ENCODE measurements around the gene LRBA. TPM values are rescaled to one million over a fixed set of nuclear protein-coding genes. Genes with fewer than 3 reads are reported as not detected.
"Not testable (repeated sequence)": the region's sequence is repeated elsewhere in the genome, so short reads cannot be mapped to it uniquely, and the experiment has no call there.

Gene LRBA
- total RNA-seq, 1 donor from 2014 or later: 93.1 TPM

- DNase-seq (ENCODE audit: low spot score): no peak
These were observed 38.5 kb downstream of the LRBA start for GRCh38 chr4:150976478-150977118.

- no peak for DNase-seq (ENCODE audit: low spot score)
These were observed 40.3 kb downstream of the LRBA start for GRCh38 chr4:150974750-150975149.

GRCh38 chr4:150974252-150974640, 40.8 kb downstream of the LRBA start:
- DNase-seq (ENCODE audit: low spot score): no peak

- DNase-seq (ENCODE audit: low spot score): no peak
These were observed 41.3 kb downstream of the LRBA start for GRCh38 chr4:150973626-150974251.

- DNase-seq (ENCODE audit: low spot score): no peak
These were observed 42.5 kb downstream of the LRBA start for GRCh38 chr4:150972592-150972991.

- no peak for DNase-seq (ENCODE audit: low spot score)
These were observed 43.2 kb downstream of the LRBA start for GRCh38 chr4:150971901-150972300.

- DNase-seq (ENCODE audit: low spot score): no peak
These were observed 44.4 kb downstream of the LRBA start for GRCh38 chr4:150970685-150971151.

- no peak for DNase-seq (ENCODE audit: low spot score)
These were observed 50.3 kb downstream of the LRBA start for GRCh38 chr4:150964754-150965153.

GRCh38 chr4:150963602-150964345, 51.3 kb downstream of the LRBA start:
- DNase-seq (ENCODE audit: low spot score): not testable (repeated sequence)

- DNase-seq (ENCODE audit: low spot score): no peak
These were observed 52.8 kb downstream of the LRBA start for GRCh38 chr4:150962245-150962644.

GRCh38 chr4:150961566-150961965, 53.5 kb downstream of the LRBA start:
- no peak for DNase-seq (ENCODE audit: low spot score)

- no peak for DNase-seq (ENCODE audit: low spot score)
These were observed 54.3 kb downstream of the LRBA start for GRCh38 chr4:150960818-150961217.

- no peak for DNase-seq (ENCODE audit: low spot score)
These were observed 55.0 kb downstream of the LRBA start for GRCh38 chr4:150960079-150960478.

GRCh38 chr4:150957981-150958380, 57.1 kb downstream of the LRBA start:
- DNase-seq (ENCODE audit: low spot score): not testable (repeated sequence)

GRCh38 chr4:150957095-150957494, 58.0 kb downstream of the LRBA start:
- not testable (repeated sequence) for DNase-seq (ENCODE audit: low spot score)

- not testable (repeated sequence) for DNase-seq (ENCODE audit: low spot score)
These were observed 61.2 kb downstream of the LRBA start for GRCh38 chr4:150953916-150954315.

- no peak for DNase-seq (ENCODE audit: low spot score)
These were observed 62.8 kb downstream of the LRBA start for GRCh38 chr4:150952167-150952845.

GRCh38 chr4:150950657-150951288, 64.3 kb downstream of the LRBA start:
- no peak for DNase-seq (ENCODE audit: low spot score)

- DNase-seq (ENCODE audit: low spot score): no peak
These were observed 65.1 kb downstream of the LRBA start for GRCh38 chr4:150949943-150950342.

- no peak for DNase-seq (ENCODE audit: low spot score)
These were observed 65.7 kb downstream of the LRBA start for GRCh38 chr4:150949342-150949741.

- no peak for DNase-seq (ENCODE audit: low spot score)
These were observed 66.4 kb downstream of the LRBA start for GRCh38 chr4:150948710-150949109.

- no peak for DNase-seq (ENCODE audit: low spot score)
These were observed 67.0 kb downstream of the LRBA start for GRCh38 chr4:150948074-150948473.
